Measurements from ENCODE around the gene C10orf105.

Gene C10orf105

DNA sequence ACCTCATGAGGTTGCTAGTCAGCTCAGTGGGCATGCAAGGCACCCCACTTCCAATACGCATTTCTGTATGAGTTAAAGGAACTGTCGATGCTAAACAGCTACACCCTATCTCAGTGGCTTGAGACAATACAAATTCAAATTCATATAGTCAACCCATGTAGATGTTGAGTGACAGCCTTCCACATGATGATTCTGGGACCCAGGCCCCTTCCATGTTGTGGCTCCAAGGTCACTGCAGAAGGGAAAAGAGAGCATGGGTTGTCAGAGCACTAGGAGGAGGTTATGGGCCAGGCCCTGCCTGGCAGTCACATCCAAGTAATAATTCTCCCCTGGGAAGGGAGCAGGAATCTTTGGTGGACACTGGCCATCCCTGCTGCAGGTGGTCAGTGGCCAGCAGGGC lies 28.2 kb downstream of the C10orf105 start:
- H2AFZ ChIP-seq (ENCODE audit: low read length): no peak overlapping the region
- no peaks in the 10 kb centered on the region for H4K20me1 ChIP-seq (ENCODE audit: insufficient read depth, low read length)
- 0 out of 2 replicates have a peak, but pooled peaks cover 3% of the 10 kb centered on the region for H3F3A ChIP-seq (ENCODE audit: insufficient read depth, low read length)
- H3K9me2 ChIP-seq (ENCODE audit: low read depth, low read length): no peaks in the 10 kb centered on the region
- no peaks in the 10 kb centered on the region for H3K79me2 ChIP-seq (ENCODE audit: insufficient read depth, low read length)
- no peak overlapping the region for H3K27ac ChIP-seq (ENCODE audit: low read depth, low read length, poor library complexity, severe bottlenecking)
- no peak overlapping the region for H3K4me2 ChIP-seq (ENCODE audit: low read length)
- no peaks in the 10 kb centered on the region for H3K36me3 ChIP-seq (ENCODE audit: insufficient read depth, low read length)
- TF ChIP-seq EZH2 (IDR thresholded peaks at IDR 0.05; ENCODE audit: borderline replicate concordance, low read length) (no peak), CTCF (IDR thresholded peaks at IDR 0.05; ENCODE audit: low read length) (no peak)
- H3K27me3 ChIP-seq (ENCODE audit: insufficient read depth, low read length): no peaks in the 10 kb centered on the region; the same call in 1 of the 2 replicates
- peaks cover 4% of the 10 kb centered on the region for H3K4me1 ChIP-seq (ENCODE audit: insufficient read depth, low read length, severe bottlenecking)
- H3K4me3 ChIP-seq (ENCODE audit: low read depth, low read length, poor library complexity, severe bottlenecking): no peak overlapping the region
- H3K9ac ChIP-seq (ENCODE audit: low read length): no peak overlapping the region
- no peaks in the 10 kb centered on the region for H3K9me3 ChIP-seq (ENCODE audit: low read length)

- Histone ChIP-seq H3K27ac (ENCODE audit: low read depth, low read length, poor library complexity, severe bottlenecking) (no peak overlapping the region), H3K4me2 (ENCODE audit: low read length) (no peak overlapping the region), H3F3A (ENCODE audit: insufficient read depth, low read length) (0 out of 2 replicates have a peak, but pooled peaks cover 3% of the 10 kb centered on the region), H4K20me1 (ENCODE audit: insufficient read depth, low read length) (no peaks in the 10 kb centered on the region), H3K79me2 (ENCODE audit: insufficient read depth, low read length) (no peaks in the 10 kb centered on the region), H3K9me3 (ENCODE audit: low read length) (no peaks in the 10 kb centered on the region), H3K9me2 (ENCODE audit: low read depth, low read length) (no peaks in the 10 kb centered on the region), H3K27me3 (ENCODE audit: insufficient read depth, low read length) (no peaks in the 10 kb centered on the region; the same call in 1 of the 2 replicates), H3K36me3 (ENCODE audit: insufficient read depth, low read length) (no peaks in the 10 kb centered on the region), H2AFZ (ENCODE audit: low read length) (no peak overlapping the region), H3K4me3 (ENCODE audit: low read depth, low read length, poor library complexity, severe bottlenecking) (no peak overlapping the region), H3K9ac (ENCODE audit: low read length) (no peak overlapping the region), H3K4me1 (ENCODE audit: insufficient read depth, low read length, severe bottlenecking) (peaks cover 4% of the 10 kb centered on the region)
- TF ChIP-seq EZH2 (IDR thresholded peaks at IDR 0.05; ENCODE audit: borderline replicate concordance, low read length) (no peak), CTCF (IDR thresholded peaks at IDR 0.05; ENCODE audit: low read length) (no peak)
These were observed 29.4 kb downstream of the C10orf105 start for GRCh38 chr10:71690094-71690720.

- Histone ChIP-seq H3K4me3 (ENCODE audit: low read depth, low read length, poor library complexity, severe bottlenecking) (no peak overlapping the region), H3K27me3 (ENCODE audit: insufficient read depth, low read length) (no peaks in the 10 kb centered on the region; the same call in 1 of the 2 replicates), H3K9me2 (ENCODE audit: low read depth, low read length) (no peaks in the 10 kb centered on the region), H3F3A (ENCODE audit: insufficient read depth, low read length) (0 out of 2 replicates have a peak, but pooled peaks cover 3% of the 10 kb centered on the region), H3K9me3 (ENCODE audit: low read length) (no peaks in the 10 kb centered on the region), H3K9ac (ENCODE audit: low read length) (no peak overlapping the region), H3K36me3 (ENCODE audit: insufficient read depth, low read length) (no peaks in the 10 kb centered on the region), H3K4me1 (ENCODE audit: insufficient read depth, low read length, severe bottlenecking) (no peaks in the 10 kb centered on the region), H3K27ac (ENCODE audit: low read depth, low read length, poor library complexity, severe bottlenecking) (no peak overlapping the region), H2AFZ (ENCODE audit: low read length) (no peak overlapping the region), H3K79me2 (ENCODE audit: insufficient read depth, low read length) (no peaks in the 10 kb centered on the region), H4K20me1 (ENCODE audit: insufficient read depth, low read length) (no peaks in the 10 kb centered on the region), H3K4me2 (ENCODE audit: low read length) (no peak overlapping the region)
- no peak for TF ChIP-seq EZH2 (IDR thresholded peaks at IDR 0.05; ENCODE audit: borderline replicate concordance, low read length)
- TF ChIP-seq CTCF (IDR thresholded peaks at IDR 0.05; ENCODE audit: low read length): no peak
These were observed 31.3 kb downstream of the C10orf105 start for GRCh38 chr10:71688256-71688655.

Data from OCI-LY1 (cell line).